Sigmoid colon (tissue), 7 donors: ENCODE data around the gene TTLL4. TPM values are rescaled to one million over a fixed set of nuclear protein-coding genes. Genes with fewer than 3 reads are reported as not detected.

ENCODE experiments used
- DNase-seq: peaks from one replicate; pipeline ENCODE4 v3.0.0-alpha.2; 2019
- H3K27ac ChIP-seq, 4 donors: fragments of 200-600 bp; sonication (generic); one replicate each; pipeline ENCODE4 v1.5.1; 2016 to 2019; ENCODE audit warnings: mild to moderate bottlenecking in 1 of 4
- H3K27me3 ChIP-seq, 3 donors: fragments of 200-600 bp; sonication (generic); one replicate each; pipeline ENCODE4 v1.5.1; 2019; ENCODE audit warnings: mild to moderate bottlenecking in 1 of 3
- H3K36me3 ChIP-seq, 4 donors: fragments of 200-600 bp; sonication (generic); one replicate each; pipeline ENCODE4 v1.5.1; 2016 to 2019
- H3K4me1 ChIP-seq, 4 donors: fragments of 200-600 bp; sonication (generic); one replicate each; pipeline ENCODE4 v1.5.1; 2017 to 2019
- H3K4me3 ChIP-seq, 4 donors: fragments of 200-600 bp; sonication (generic); one replicate each; pipeline ENCODE4 v1.5.1; 2017 to 2019; ENCODE audit warnings: mild to moderate bottlenecking in 2 of 4, moderate library complexity in 1 of 4
- H3K9me3 ChIP-seq, 4 donors: fragments of 200-600 bp in 3 of 4; sonication (generic) in 3 of 4; one replicate each; pipeline versions ENCODE4 v1.5.1 to v1.6.1; 2013 to 2019
- CTCF ChIP-seq, 4 experiments: fragments of 450-650 bp in 3 of 4; fragments of 200-600 bp in 1 of 4; IDR thresholded peaks; one replicate each; pipeline ENCODE4 v1.5.1; 2016 to 2019; ENCODE audit warnings: antibody characterized with exemption in 4 of 4, mild to moderate bottlenecking in 3 of 4, moderate library complexity in 2 of 4
- EP300 ChIP-seq, 4 donors: sonication (generic); formaldehyde crosslinking; IDR thresholded peaks; one replicate each; pipeline ENCODE4 v1.6.1; 2017; ENCODE audit warnings: antibody characterized with exemption in 4 of 4
- POLR2A ChIP-seq, 2 donors: fragments of 450-650 bp; IDR thresholded peaks; one replicate each; pipeline ENCODE4 v1.6.1; 2016; ENCODE audit warnings: antibody characterized with exemption in 2 of 2, mild to moderate bottlenecking in 2 of 2, moderate library complexity in 2 of 2
- POLR2AphosphoS5 ChIP-seq, 4 donors: sonication (generic); formaldehyde crosslinking; IDR thresholded peaks; one replicate each; pipeline ENCODE4 v1.6.1; 2017; ENCODE audit warnings: antibody characterized with exemption in 4 of 4
- WGBS, 2 donors: extraction: QIAGEN DNeasy Blood & Tissue Kit; methylation state at CpG; one replicate each; pipeline ENCODE4 v1.1.7; 2013; 5-methylcytosine and 5-hydroxymethylcytosine counted together
- intact Hi-C: fragments of 100-400 bp; cut with DNase I; formaldehyde crosslinking; loops from one replicate; pipeline ENCODE4 v1.15.1; 2023
- polyA plus RNA-seq, 3 donors: library from polyadenylated mRNA; stranded (reverse); fragments of 200-250 nt; gene quantifications; one replicate each; pipeline ENCODE4 v1.2.3, GENCODE V29; 2013
- total RNA-seq, 4 donors: library from RNA; depleted of rRNA; stranded (reverse); fragments of >200 nt; gene quantifications; one replicate each; pipeline ENCODE4 v1.1.0, GENCODE V29; 2016
- donor health status: healthy with polysubstance abuse.
- donor health status: Bipolar disorder and iron deficiency.
- donor health status: healthy.

TTLL4 gene
- total and polyA plus RNA-seq, 7 donors: 6.0 to 16.0 (median 11.8) TPM

GRCh38 chr2:218782528-218782844 is 71.9 kb downstream of the TTLL4 start:
- H3K36me3 ChIP-seq: no peaks in the 10 kb centered on the region
- peak overlapping the region; percentile 62 to 79 (median 72) for H3K4me3 ChIP-seq
- no peaks in the 10 kb centered on the region for H3K27me3 ChIP-seq
- 6 to 29% methylated on average over 6 of the region's 6 CpGs for WGBS, 2 donors
- TF ChIP-seq CTCF (IDR thresholded peaks at IDR 0.05) (no peak), EP300 (IDR thresholded peaks at IDR 0.05) (no peak), POLR2AphosphoS5 (IDR thresholded peaks at IDR 0.05) (no peak), POLR2A (IDR thresholded peaks at IDR 0.05) (no peak)
- peaks cover 0 to 27% (median 16%) of the 10 kb centered on the region in 4 donors for H3K4me1 ChIP-seq
- H3K27ac ChIP-seq: peak overlapping the region; percentile 79 to 84 (median 82)
- DNase-seq: no peak
- intact Hi-C loops: loop anchor here (5.0 kb wide), 1 partner anchor 70 kb away; the partner anchor contains the start of gene TTLL4
- no peaks in the 10 kb centered on the region for H3K9me3 ChIP-seq

DNA sequence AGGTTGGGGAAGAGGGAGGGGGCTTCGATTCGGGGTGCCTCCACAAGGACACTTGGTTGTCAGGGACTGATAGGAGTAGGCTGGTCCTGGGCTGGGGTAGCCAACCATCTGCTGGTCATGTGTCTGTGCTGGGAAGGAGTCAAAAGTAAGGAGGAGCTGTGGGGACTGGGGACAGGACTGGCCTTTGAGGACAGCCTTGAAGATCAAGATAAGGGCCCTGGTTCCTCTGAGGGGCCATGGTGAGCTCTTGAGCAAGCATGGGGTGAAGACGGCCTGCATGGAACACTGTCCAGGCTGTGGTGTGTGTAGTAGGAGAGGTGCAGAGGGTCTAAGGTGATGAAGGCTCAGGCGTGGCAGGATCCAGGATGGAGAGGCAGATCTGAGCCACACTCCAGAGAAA is 73.1 kb downstream of the TTLL4 start:
- H3K4me1 ChIP-seq: peaks cover 0 to 27% (median 16%) of the 10 kb centered on the region in 4 donors
- intact Hi-C loops: loop anchor here (5.0 kb wide), 1 partner anchor 71 kb away; the partner anchor contains the start of gene TTLL4
- no peak overlapping the region for H3K27ac ChIP-seq
- H3K36me3 ChIP-seq: no peaks in the 10 kb centered on the region
- DNase-seq: no peak
- no peak overlapping the region for H3K4me3 ChIP-seq
- H3K9me3 ChIP-seq: no peaks in the 10 kb centered on the region
- no peak for TF ChIP-seq POLR2A (IDR thresholded peaks at IDR 0.05)
- no peak for TF ChIP-seq CTCF (IDR thresholded peaks at IDR 0.05)
- TF ChIP-seq POLR2AphosphoS5 (IDR thresholded peaks at IDR 0.05): no peak
- no peak for TF ChIP-seq EP300 (IDR thresholded peaks at IDR 0.05)
- 90 to 94% methylated on average over 4 of the region's 4 CpGs for WGBS, 2 donors
- no peaks in the 10 kb centered on the region for H3K27me3 ChIP-seq

GRCh38 chr2:218785103-218785502 is 74.5 kb downstream of the TTLL4 start:
- H3K27me3 ChIP-seq: no peaks in the 10 kb centered on the region
- peaks cover 0 to 27% (median 16%) of the 10 kb centered on the region in 4 donors for H3K4me1 ChIP-seq
- DNase-seq: no peak
- TF ChIP-seq EP300 (IDR thresholded peaks at IDR 0.05) (no peak), POLR2A (IDR thresholded peaks at IDR 0.05) (no peak), CTCF (IDR thresholded peaks at IDR 0.05) (no peak), POLR2AphosphoS5 (IDR thresholded peaks at IDR 0.05) (no peak)
- no peak overlapping the region for H3K27ac ChIP-seq
- no peak overlapping the region for H3K4me3 ChIP-seq
- H3K9me3 ChIP-seq: no peaks in the 10 kb centered on the region
- intact Hi-C loops: no loop called here
- 22 to 51% methylated on average over 1 of the region's 1 CpG for WGBS, 2 donors
- no peaks in the 10 kb centered on the region for H3K36me3 ChIP-seq

DNA sequence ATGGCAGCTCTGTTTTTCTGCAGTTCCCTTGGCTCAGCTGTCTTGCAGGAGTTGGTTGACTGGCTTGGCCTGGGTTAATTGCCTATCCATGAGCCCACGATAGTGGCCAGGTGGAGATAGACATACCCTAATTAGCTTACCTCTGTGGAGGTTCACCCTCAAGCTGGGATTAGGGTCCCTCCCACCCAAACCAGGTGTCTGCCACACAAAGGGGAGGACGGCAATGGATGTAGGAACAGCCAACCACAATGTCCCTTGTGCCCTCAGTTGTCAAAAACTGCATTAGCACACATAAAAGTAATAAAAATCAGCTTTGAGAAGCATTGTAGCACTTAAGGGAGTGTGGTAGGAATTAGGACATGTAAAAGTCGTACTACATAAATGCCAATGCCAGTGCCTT is 75.5 kb downstream of the TTLL4 start:
- no peaks in the 10 kb centered on the region for H3K9me3 ChIP-seq
- H3K36me3 ChIP-seq: no peaks in the 10 kb centered on the region
- no peak overlapping the region for H3K4me3 ChIP-seq
- 87 to 90% methylated on average over 3 of the region's 3 CpGs for WGBS, 2 donors
- TF ChIP-seq POLR2A (IDR thresholded peaks at IDR 0.05) (no peak), CTCF (IDR thresholded peaks at IDR 0.05) (no peak), POLR2AphosphoS5 (IDR thresholded peaks at IDR 0.05) (no peak), EP300 (IDR thresholded peaks at IDR 0.05) (no peak)
- intact Hi-C loops: no loop called here
- no peaks in the 10 kb centered on the region for H3K27me3 ChIP-seq
- no peak overlapping the region for H3K27ac ChIP-seq
- no peak for DNase-seq
- H3K4me1 ChIP-seq: peaks cover 0 to 23% (median 13%) of the 10 kb centered on the region in 4 donors
